Esophagus muscularis mucosa (tissue), 3 donors: Measurements from ENCODE around the gene FMN1.

ENCODE experiments used
- POLR2AphosphoS5 ChIP-seq, 2 donors: sonication (generic); formaldehyde crosslinking; IDR thresholded peaks; one replicate each; pipeline ENCODE4 v1.6.1; 2017; ENCODE audit warnings: antibody characterized with exemption in 2 of 2
- TF ChIP-seq, protein P1 (sequence below), 3 experiments: fragments of 200-600 bp in 2 of 3; fragments of 450-650 bp in 1 of 3; sonication (generic) in 2 of 3; IDR thresholded peaks; one replicate each; pipeline ENCODE4 v1.5.1; 2017 to 2019; ENCODE audit warnings: antibody characterized with exemption in 3 of 3, mild to moderate bottlenecking in 2 of 3, moderate library complexity in 1 of 3

DNA sequence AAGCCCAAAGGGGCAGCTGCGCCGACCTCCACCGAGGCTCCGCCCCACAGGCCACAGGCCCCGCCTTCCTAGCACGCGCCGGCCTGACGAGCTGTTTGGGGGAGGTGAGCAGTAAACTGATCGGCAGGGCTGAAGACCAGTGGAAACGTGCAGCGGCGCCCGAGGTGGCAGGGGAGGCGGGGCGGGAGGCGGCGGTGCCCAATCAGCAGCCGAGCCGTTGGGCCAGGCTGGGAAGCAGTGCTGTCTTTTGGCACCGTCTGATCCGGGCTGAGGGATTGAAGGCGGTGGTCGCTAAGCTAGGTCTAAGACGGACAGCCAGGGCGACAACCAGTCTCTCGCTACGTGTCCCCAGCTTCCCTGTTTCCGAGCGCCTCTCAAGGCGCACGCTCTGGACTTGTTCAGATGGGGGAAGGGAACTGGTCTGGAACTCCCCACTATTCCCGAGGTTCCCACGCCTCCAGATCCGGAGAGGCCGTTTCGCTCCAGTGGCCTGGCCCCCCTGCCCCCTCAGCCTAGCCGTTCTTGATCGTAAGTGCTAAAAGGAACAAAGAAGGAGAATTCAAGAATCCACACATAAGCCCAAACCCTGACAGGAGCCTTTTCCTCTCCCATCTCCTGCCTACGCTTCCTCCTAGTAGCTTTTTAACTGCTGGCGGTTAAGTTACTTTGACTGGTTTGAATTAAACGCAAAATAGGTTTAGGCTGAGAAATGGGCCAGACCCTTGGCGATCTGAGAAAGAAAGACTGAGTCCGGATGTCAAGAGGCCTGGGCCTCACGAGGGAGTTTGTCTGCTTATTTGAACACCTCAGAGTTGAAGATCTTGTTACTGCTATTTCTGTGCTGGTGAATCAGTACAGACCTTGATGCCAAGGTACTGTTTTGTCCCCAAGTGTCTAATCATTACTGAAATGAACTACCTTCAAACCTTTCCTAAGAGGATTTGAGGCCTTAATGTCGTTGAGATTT lies at the start of gene FMN1:
- TF ChIP-seq, protein P1, sequence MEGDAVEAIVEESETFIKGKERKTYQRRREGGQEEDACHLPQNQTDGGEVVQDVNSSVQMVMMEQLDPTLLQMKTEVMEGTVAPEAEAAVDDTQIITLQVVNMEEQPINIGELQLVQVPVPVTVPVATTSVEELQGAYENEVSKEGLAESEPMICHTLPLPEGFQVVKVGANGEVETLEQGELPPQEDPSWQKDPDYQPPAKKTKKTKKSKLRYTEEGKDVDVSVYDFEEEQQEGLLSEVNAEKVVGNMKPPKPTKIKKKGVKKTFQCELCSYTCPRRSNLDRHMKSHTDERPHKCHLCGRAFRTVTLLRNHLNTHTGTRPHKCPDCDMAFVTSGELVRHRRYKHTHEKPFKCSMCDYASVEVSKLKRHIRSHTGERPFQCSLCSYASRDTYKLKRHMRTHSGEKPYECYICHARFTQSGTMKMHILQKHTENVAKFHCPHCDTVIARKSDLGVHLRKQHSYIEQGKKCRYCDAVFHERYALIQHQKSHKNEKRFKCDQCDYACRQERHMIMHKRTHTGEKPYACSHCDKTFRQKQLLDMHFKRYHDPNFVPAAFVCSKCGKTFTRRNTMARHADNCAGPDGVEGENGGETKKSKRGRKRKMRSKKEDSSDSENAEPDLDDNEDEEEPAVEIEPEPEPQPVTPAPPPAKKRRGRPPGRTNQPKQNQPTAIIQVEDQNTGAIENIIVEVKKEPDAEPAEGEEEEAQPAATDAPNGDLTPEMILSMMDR (IDR thresholded peaks at IDR 0.05): no peak
- peak; percentile 71 to 72 for TF ChIP-seq POLR2AphosphoS5 (IDR thresholded peaks at IDR 0.05)
